ENCODE measurements around the gene AAK1.

DNA sequence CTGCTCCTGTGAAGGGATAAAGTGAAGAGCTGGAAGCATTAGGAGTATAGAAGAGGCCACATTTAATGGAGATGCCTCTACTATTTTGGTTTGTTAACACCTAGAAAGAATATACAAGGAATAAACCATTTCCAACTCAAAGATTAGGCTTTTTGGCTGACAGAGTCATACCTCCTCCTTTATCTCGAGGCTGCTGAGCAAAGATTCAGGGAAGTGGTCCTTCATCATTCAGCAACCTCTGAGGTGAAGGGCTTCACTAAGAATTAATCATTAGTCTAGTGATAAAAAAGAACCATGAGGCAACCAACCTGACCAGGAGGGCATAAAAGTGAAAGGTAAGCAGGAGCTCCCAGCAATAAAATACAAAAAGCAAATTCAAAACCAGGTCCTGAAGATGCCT is 25.8 kb downstream of the AAK1 start:
- TF ChIP-seq, protein P1, sequence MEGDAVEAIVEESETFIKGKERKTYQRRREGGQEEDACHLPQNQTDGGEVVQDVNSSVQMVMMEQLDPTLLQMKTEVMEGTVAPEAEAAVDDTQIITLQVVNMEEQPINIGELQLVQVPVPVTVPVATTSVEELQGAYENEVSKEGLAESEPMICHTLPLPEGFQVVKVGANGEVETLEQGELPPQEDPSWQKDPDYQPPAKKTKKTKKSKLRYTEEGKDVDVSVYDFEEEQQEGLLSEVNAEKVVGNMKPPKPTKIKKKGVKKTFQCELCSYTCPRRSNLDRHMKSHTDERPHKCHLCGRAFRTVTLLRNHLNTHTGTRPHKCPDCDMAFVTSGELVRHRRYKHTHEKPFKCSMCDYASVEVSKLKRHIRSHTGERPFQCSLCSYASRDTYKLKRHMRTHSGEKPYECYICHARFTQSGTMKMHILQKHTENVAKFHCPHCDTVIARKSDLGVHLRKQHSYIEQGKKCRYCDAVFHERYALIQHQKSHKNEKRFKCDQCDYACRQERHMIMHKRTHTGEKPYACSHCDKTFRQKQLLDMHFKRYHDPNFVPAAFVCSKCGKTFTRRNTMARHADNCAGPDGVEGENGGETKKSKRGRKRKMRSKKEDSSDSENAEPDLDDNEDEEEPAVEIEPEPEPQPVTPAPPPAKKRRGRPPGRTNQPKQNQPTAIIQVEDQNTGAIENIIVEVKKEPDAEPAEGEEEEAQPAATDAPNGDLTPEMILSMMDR (conservative IDR thresholded peaks at IDR 0.05 in 1 of 2, IDR thresholded peaks at IDR 0.05 in 1 of 2; ENCODE audit: low read depth in 1 of 2, low read length in 2 of 2): no peak
- no peak for TF ChIP-seq EZH2 (IDR thresholded peaks at IDR 0.05; ENCODE audit: low read length, missing control alignments)

All from fibroblast of lung (primary cell).